GM23338 (cell line): Measurements from ENCODE around the gene COL25A1. TPM values are rescaled to one million over a fixed set of nuclear protein-coding genes. Genes with fewer than 3 reads are reported as not detected.

Experiments used
- ATAC-seq: fragments of 200-7000 bp; cut with Tn5 transposase; 3 replicates; pipeline ENCODE4 v1.9.1; 2020
- DNase-seq: peaks from one replicate; pipeline ENCODE4 v3.0.0-alpha.2; 2015; ENCODE audit warnings: low spot score
- H2AFZ ChIP-seq: fragments of 200-600 bp; sonication (generic); 2 replicates; pipeline ENCODE4 v1.8.0; 2016; ENCODE audit warnings: antibody characterized with exemption, mild to moderate bottlenecking, moderate library complexity
- H3F3A ChIP-seq: fragments of 200-600 bp; sonication (generic); replicated peaks from 2 replicates; pipeline ENCODE4 v1.8.0; 2017; ENCODE audit warnings: antibody characterized with exemption, mixed run types, low read depth
- H3K27ac ChIP-seq: fragments of 200-600 bp; sonication (generic); 2 replicates; pipeline ENCODE4 v1.6.1; 2016; ENCODE audit warnings: low read depth
- H3K27me3 ChIP-seq: fragments of 200-600 bp; sonication (generic); 2 replicates; pipeline ENCODE4 v1.8.0; 2016; ENCODE audit warnings: mild to moderate bottlenecking, mixed run types, moderate library complexity; ENCODE audit not compliant: insufficient read depth
- H3K36me3 ChIP-seq: fragments of 200-600 bp; sonication (generic); 2 replicates; pipeline ENCODE4 v1.8.0; 2016; ENCODE audit warnings: mild to moderate bottlenecking; ENCODE audit not compliant: insufficient read depth
- H3K4me1 ChIP-seq: fragments of 200-600 bp; sonication (generic); 2 replicates; pipeline ENCODE4 v1.8.0; 2016; ENCODE audit warnings: mild to moderate bottlenecking, moderate library complexity; ENCODE audit not compliant: insufficient read depth
- H3K4me2 ChIP-seq: fragments of 200-600 bp; sonication (generic); 2 replicates; pipeline ENCODE4 v1.7.1; 2017; ENCODE audit warnings: mixed run types
- H3K4me3 ChIP-seq: fragments of 200-600 bp; sonication (generic); 2 replicates; pipeline ENCODE4 v1.6.1; 2016; ENCODE audit warnings: mixed run types
- H3K79me2 ChIP-seq: fragments of 200-600 bp; sonication (generic); replicated peaks from 2 replicates; pipeline ENCODE4 v1.8.0; 2017; ENCODE audit warnings: mild to moderate bottlenecking; ENCODE audit not compliant: insufficient read depth
- H3K9me2 ChIP-seq: fragments of 200-600 bp; sonication (generic); 2 replicates; pipeline ENCODE4 v1.8.0; 2017; ENCODE audit not compliant: insufficient read depth
- H4K20me1 ChIP-seq: fragments of 200-600 bp; sonication (generic); replicated peaks from 2 replicates; pipeline ENCODE4 v1.8.0; 2017; ENCODE audit warnings: mild to moderate bottlenecking; ENCODE audit not compliant: insufficient read depth
- H3K27ac Mint-ChIP-seq: 2 replicates; pipeline ENCODE4 v1.8.0; 2020; ENCODE audit warnings: inconsistent platforms, mild to moderate bottlenecking, moderate library complexity, mixed read lengths
- H3K27me3 Mint-ChIP-seq: 3 replicates; pipeline ENCODE4 v1.8.0; 2022; ENCODE audit warnings: low read depth, mild to moderate bottlenecking, moderate library complexity, mixed read lengths, inconsistent platforms; ENCODE audit not compliant: insufficient read depth, poor library complexity
- H3K36me3 Mint-ChIP-seq: 3 replicates; pipeline ENCODE4 v1.8.0; 2021; ENCODE audit warnings: low read depth, mild to moderate bottlenecking, inconsistent platforms, moderate library complexity, mixed read lengths
- H3K4me1 Mint-ChIP-seq: 3 replicates; pipeline ENCODE4 v1.8.0; 2020; ENCODE audit warnings: mild to moderate bottlenecking, inconsistent platforms, mixed read lengths
- H3K4me3 Mint-ChIP-seq: 3 replicates; pipeline ENCODE4 v1.8.0; 2021; ENCODE audit warnings: moderate library complexity, mild to moderate bottlenecking, inconsistent platforms, mixed read lengths
- H3K9me3 Mint-ChIP-seq: 3 replicates; pipeline ENCODE4 v1.8.0; 2020; ENCODE audit warnings: moderate library complexity, mild to moderate bottlenecking, inconsistent platforms, mixed read lengths
- JUNB ChIP-seq: IDR thresholded peaks from one replicate; pipeline ENCODE4 v1.6.1; 2016; ENCODE audit warnings: antibody characterized with exemption; ENCODE audit not compliant: unreplicated experiment
- NANOG ChIP-seq: IDR thresholded peaks from 2 replicates; pipeline ENCODE4 v1.6.1; 2016; ENCODE audit warnings: antibody characterized with exemption, borderline replicate concordance
- POLR2AphosphoS5 ChIP-seq: IDR thresholded peaks from 2 replicates; pipeline ENCODE4 v1.6.1; 2016; ENCODE audit warnings: antibody characterized with exemption, low read depth
- STAT1 ChIP-seq: IDR thresholded peaks from one replicate; pipeline ENCODE4 v1.6.1; 2016; ENCODE audit warnings: antibody characterized with exemption; ENCODE audit not compliant: unreplicated experiment
- ZNF331 ChIP-seq: fragments of 250-450 bp; sonication (Bioruptor Pico); IDR thresholded peaks from 2 replicates; pipeline ENCODE4 v1.5.0; 2020; ENCODE audit warnings: low read depth, mild to moderate bottlenecking, moderate library complexity
- polyA plus RNA-seq: library from polyadenylated mRNA; unstranded; fragments of >200 nt; fragmentation: Nextera tagmentation; extraction: Ambion mirVana; gene quantifications from 2 replicates; pipeline ENCODE4 v1.2.1, GENCODE V29; 2016
- total RNA-seq: library from RNA; depleted of rRNA; stranded (reverse); fragments of >200 nt; shearing (Covaris generic); gene quantifications from 2 replicates; pipeline ENCODE4 v1.2.3, GENCODE V29; 2014
- TF ChIP-seq, protein P1 (sequence below): IDR thresholded peaks from one replicate; pipeline ENCODE4 v1.6.1; 2018; ENCODE audit warnings: antibody characterized with exemption; ENCODE audit not compliant: unreplicated experiment
- TF ChIP-seq, protein P2 (sequence below), 2 experiments: fragments of 200-600 bp in 1 of 2; sonication (generic) in 1 of 2; conservative IDR thresholded peaks; 2 replicates each; pipeline versions ENCODE4 v1.5.1 to v1.6.1; 2016 to 2017; ENCODE audit warnings: antibody characterized with exemption in 2 of 2, low read depth in 2 of 2, mild to moderate bottlenecking in 2 of 2, moderate library complexity in 1 of 2
- TF ChIP-seq, protein P3 (sequence below): fragments of 250-450 bp; sonication (Bioruptor Pico); IDR thresholded peaks from 2 replicates; pipeline ENCODE4 v1.5.0; 2020; ENCODE audit warnings: mild to moderate bottlenecking, moderate library complexity

The COL25A1 gene
- total and polyA plus RNA-seq, 2 experiments from 2014 or later = 3.9 to 5.6 TPM

DNA sequence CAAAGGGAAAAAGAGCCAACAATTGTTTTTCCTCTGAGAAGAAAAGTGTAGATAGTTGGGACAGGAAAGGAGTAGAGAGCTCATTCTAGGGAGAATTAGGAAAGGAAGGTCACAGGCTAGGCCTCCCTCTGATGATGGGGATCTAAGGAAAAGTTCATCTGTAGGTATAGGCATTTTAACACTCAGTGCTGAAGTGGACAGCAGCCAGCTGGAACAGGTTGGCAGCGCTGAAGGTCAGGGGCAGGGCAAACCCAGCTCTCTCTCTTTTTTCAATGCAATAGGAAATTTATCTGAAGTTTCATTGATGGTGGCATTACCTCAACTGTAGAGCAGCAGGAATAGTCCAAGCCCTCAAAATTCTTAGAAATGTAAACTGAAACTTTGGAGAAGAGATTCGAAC, 441.1 kb downstream of the COL25A1 start:
- Mint-ChIP-seq H3K9me3 (no peaks in the 10 kb centered on the region), H3K4me1 (peaks cover 3% of the 10 kb centered on the region; the same call in 2 of the 3 replicates), H3K4me3 (no peak overlapping the region), H3K36me3 (no peaks in the 10 kb centered on the region), H3K27ac (no peak overlapping the region), H3K27me3 (peaks cover 2% of the 10 kb centered on the region)
- Histone ChIP-seq H3K9me2 (no peaks in the 10 kb centered on the region; the same call in 1 of the 2 replicates), H3K79me2 (no peaks in the 10 kb centered on the region), H3K36me3 (no peaks in the 10 kb centered on the region), H4K20me1 (no peaks in the 10 kb centered on the region), H3K27ac (no peak overlapping the region), H3K4me3 (no peak overlapping the region), H3K4me1 (0 out of 2 replicates have a peak, but pooled peaks cover 4% of the 10 kb centered on the region), H3F3A (no peaks in the 10 kb centered on the region), H3K27me3 (no peaks in the 10 kb centered on the region), H2AFZ (no peak overlapping the region), H3K4me2 (no peak overlapping the region)
- TF ChIP-seq, protein P1, sequence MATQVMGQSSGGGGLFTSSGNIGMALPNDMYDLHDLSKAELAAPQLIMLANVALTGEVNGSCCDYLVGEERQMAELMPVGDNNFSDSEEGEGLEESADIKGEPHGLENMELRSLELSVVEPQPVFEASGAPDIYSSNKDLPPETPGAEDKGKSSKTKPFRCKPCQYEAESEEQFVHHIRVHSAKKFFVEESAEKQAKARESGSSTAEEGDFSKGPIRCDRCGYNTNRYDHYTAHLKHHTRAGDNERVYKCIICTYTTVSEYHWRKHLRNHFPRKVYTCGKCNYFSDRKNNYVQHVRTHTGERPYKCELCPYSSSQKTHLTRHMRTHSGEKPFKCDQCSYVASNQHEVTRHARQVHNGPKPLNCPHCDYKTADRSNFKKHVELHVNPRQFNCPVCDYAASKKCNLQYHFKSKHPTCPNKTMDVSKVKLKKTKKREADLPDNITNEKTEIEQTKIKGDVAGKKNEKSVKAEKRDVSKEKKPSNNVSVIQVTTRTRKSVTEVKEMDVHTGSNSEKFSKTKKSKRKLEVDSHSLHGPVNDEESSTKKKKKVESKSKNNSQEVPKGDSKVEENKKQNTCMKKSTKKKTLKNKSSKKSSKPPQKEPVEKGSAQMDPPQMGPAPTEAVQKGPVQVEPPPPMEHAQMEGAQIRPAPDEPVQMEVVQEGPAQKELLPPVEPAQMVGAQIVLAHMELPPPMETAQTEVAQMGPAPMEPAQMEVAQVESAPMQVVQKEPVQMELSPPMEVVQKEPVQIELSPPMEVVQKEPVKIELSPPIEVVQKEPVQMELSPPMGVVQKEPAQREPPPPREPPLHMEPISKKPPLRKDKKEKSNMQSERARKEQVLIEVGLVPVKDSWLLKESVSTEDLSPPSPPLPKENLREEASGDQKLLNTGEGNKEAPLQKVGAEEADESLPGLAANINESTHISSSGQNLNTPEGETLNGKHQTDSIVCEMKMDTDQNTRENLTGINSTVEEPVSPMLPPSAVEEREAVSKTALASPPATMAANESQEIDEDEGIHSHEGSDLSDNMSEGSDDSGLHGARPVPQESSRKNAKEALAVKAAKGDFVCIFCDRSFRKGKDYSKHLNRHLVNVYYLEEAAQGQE = peak; percentile 83
- TF ChIP-seq, protein P2, sequence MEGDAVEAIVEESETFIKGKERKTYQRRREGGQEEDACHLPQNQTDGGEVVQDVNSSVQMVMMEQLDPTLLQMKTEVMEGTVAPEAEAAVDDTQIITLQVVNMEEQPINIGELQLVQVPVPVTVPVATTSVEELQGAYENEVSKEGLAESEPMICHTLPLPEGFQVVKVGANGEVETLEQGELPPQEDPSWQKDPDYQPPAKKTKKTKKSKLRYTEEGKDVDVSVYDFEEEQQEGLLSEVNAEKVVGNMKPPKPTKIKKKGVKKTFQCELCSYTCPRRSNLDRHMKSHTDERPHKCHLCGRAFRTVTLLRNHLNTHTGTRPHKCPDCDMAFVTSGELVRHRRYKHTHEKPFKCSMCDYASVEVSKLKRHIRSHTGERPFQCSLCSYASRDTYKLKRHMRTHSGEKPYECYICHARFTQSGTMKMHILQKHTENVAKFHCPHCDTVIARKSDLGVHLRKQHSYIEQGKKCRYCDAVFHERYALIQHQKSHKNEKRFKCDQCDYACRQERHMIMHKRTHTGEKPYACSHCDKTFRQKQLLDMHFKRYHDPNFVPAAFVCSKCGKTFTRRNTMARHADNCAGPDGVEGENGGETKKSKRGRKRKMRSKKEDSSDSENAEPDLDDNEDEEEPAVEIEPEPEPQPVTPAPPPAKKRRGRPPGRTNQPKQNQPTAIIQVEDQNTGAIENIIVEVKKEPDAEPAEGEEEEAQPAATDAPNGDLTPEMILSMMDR (conservative IDR thresholded peaks at IDR 0.05; ENCODE audit: low read depth in 2 of 2) = no peak
- ATAC-seq (peak; percentile 98), DNase-seq (peak; percentile 63)

DNA sequence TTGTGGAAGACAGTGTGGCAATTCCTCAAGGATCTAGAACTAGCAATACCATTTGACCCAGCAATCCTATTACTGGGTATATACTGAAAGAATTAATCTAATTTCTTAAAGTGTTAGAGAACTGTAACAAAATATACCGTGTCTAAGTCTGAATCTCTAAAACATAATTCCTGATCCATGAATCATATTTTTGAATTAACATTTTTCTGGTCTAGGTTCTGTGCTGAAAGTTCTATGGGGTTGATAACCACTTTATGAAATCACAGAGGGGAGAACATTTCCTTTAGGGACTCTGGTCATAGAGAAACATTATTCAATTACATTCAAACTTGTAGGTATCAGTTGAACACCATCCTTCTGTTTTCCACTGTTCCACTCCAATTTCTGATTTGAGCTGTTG, 447.7 kb downstream of the COL25A1 start:
- peaks cover 8% of the 10 kb centered on the region for H3K4me1 Mint-ChIP-seq
- Histone ChIP-seq H3K9me2 (no peaks in the 10 kb centered on the region; the same call in 1 of the 2 replicates), H3K79me2 (no peaks in the 10 kb centered on the region), H3K27me3 (no peaks in the 10 kb centered on the region), H3F3A (no peaks in the 10 kb centered on the region), H3K36me3 (no peaks in the 10 kb centered on the region), H3K27ac (no peak overlapping the region), H3K4me1 (peaks cover 10% of the 10 kb centered on the region; the same call in 1 of the 2 replicates), H4K20me1 (no peaks in the 10 kb centered on the region), H3K4me3 (no peak overlapping the region), H3K4me2 (no peak overlapping the region), H2AFZ (no peak overlapping the region)
- no peak for ATAC-seq
- H3K27ac Mint-ChIP-seq = no peak overlapping the region
- no peaks in the 10 kb centered on the region for H3K36me3 Mint-ChIP-seq
- no peaks in the 10 kb centered on the region for H3K9me3 Mint-ChIP-seq
- H3K27me3 Mint-ChIP-seq = peaks cover 2% of the 10 kb centered on the region
- H3K4me3 Mint-ChIP-seq = no peak overlapping the region
- no peak for DNase-seq
- TF ChIP-seq POLR2AphosphoS5 (no peak), STAT1 (no peak), JUNB (no peak), NANOG (no peak), ZNF331 (CRISPR knock-in tag) (no peak)
- TF ChIP-seq, protein P2 (conservative IDR thresholded peaks at IDR 0.05; ENCODE audit: low read depth in 2 of 2) = no peak
- TF ChIP-seq, protein P3, sequence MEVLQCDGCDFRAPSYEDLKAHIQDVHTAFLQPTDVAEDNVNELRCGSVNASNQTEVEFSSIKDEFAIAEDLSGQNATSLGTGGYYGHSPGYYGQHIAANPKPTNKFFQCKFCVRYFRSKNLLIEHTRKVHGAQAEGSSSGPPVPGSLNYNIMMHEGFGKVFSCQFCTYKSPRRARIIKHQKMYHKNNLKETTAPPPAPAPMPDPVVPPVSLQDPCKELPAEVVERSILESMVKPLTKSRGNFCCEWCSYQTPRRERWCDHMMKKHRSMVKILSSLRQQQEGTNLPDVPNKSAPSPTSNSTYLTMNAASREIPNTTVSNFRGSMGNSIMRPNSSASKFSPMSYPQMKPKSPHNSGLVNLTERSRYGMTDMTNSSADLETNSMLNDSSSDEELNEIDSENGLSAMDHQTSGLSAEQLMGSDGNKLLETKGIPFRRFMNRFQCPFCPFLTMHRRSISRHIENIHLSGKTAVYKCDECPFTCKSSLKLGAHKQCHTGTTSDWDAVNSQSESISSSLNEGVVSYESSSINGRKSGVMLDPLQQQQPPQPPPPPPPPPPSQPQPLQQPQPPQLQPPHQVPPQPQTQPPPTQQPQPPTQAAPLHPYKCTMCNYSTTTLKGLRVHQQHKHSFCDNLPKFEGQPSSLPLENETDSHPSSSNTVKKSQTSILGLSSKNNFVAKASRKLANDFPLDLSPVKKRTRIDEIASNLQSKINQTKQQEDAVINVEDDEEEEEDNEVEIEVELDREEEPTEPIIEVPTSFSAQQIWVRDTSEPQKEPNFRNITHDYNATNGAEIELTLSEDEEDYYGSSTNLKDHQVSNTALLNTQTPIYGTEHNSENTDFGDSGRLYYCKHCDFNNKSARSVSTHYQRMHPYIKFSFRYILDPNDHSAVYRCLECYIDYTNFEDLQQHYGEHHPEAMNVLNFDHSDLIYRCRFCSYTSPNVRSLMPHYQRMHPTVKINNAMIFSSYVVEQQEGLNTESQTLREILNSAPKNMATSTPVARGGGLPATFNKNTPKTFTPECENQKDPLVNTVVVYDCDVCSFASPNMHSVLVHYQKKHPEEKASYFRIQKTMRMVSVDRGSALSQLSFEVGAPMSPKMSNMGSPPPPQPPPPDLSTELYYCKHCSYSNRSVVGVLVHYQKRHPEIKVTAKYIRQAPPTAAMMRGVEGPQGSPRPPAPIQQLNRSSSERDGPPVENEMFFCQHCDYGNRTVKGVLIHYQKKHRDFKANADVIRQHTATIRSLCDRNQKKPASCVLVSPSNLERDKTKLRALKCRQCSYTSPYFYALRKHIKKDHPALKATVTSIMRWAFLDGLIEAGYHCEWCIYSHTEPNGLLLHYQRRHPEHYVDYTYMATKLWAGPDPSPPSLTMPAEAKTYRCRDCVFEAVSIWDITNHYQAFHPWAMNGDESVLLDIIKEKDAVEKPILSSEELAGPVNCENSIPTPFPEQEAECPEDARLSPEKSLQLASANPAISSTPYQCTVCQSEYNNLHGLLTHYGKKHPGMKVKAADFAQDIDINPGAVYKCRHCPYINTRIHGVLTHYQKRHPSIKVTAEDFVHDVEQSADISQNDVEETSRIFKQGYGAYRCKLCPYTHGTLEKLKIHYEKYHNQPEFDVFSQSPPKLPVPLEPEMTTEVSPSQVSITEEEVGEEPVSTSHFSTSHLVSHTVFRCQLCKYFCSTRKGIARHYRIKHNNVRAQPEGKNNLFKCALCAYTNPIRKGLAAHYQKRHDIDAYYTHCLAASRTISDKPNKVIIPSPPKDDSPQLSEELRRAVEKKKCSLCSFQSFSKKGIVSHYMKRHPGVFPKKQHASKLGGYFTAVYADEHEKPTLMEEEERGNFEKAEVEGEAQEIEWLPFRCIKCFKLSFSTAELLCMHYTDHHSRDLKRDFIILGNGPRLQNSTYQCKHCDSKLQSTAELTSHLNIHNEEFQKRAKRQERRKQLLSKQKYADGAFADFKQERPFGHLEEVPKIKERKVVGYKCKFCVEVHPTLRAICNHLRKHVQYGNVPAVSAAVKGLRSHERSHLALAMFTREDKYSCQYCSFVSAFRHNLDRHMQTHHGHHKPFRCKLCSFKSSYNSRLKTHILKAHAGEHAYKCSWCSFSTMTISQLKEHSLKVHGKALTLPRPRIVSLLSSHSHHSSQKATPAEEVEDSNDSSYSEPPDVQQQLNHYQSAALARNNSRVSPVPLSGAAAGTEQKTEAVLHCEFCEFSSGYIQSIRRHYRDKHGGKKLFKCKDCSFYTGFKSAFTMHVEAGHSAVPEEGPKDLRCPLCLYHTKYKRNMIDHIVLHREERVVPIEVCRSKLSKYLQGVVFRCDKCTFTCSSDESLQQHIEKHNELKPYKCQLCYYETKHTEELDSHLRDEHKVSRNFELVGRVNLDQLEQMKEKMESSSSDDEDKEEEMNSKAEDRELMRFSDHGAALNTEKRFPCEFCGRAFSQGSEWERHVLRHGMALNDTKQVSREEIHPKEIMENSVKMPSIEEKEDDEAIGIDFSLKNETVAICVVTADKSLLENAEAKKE (CRISPR knock-in tag) = no peak
